GM19035 (cell line): ENCODE results near the gene ALG5.

ENCODE experiments used
- ATAC-seq: cut with Tn5 transposase; IDR thresholded peaks from one replicate; pipeline ENCODE4 v1.9.1; 2021; ENCODE audit not compliant: unreplicated experiment

The ALG5 gene

GRCh38 chr13:36979361-36980050, 19.6 kb downstream of the ALG5 start:
- ATAC-seq: no peak

GRCh38 chr13:36975172-36975571, 24.0 kb downstream of the ALG5 start:
- ATAC-seq: no peak

- peak; percentile 78 for ATAC-seq
Observed at GRCh38 chr13:36973621-36974295, 25.4 kb downstream of the ALG5 start.

GRCh38 chr13:36973009-36973408, 26.1 kb downstream of the ALG5 start:
- ATAC-seq: no peak

GRCh38 chr13:36966404-36966803, 32.7 kb downstream of the ALG5 start:
- no peak for ATAC-seq

GRCh38 chr13:36965767-36966166, 33.4 kb downstream of the ALG5 start:
- ATAC-seq: no peak

GRCh38 chr13:36959456-36960116, 39.6 kb downstream of the ALG5 start:
- ATAC-seq: no peak

GRCh38 chr13:36954542-36954941, 44.6 kb downstream of the ALG5 start:
- no peak for ATAC-seq

GRCh38 chr13:36950920-36951319, 48.2 kb downstream of the ALG5 start:
- ATAC-seq: no peak

GRCh38 chr13:36950330-36950729, 48.8 kb downstream of the ALG5 start:
- ATAC-seq: no peak

- ATAC-seq: no peak
Observed at GRCh38 chr13:36945078-36945477, 54.1 kb downstream of the ALG5 start.

- ATAC-seq: no peak
Observed at GRCh38 chr13:36925603-36926002, 73.5 kb downstream of the ALG5 start.

- no peak for ATAC-seq
Observed at GRCh38 chr13:36924001-36924400, 75.1 kb downstream of the ALG5 start.

GRCh38 chr13:36921631-36922301, 77.4 kb downstream of the ALG5 start:
- ATAC-seq: no peak

- no peak for ATAC-seq
Observed at GRCh38 chr13:36920616-36921185, 78.4 kb downstream of the ALG5 start.

- peak; percentile 77 for ATAC-seq
Observed at GRCh38 chr13:36919833-36920615, 79.1 kb downstream of the ALG5 start, which contains the start of gene SMAD9. SMAD9 (minus strand) TSS chr13:36920238; CDS start chr13:36879689, 40,549 bp downstream.

GRCh38 chr13:36919171-36919832, 79.8 kb downstream of the ALG5 start:
- ATAC-seq: peak; percentile 32

- no peak for ATAC-seq
Observed at GRCh38 chr13:36918246-36919131, 80.7 kb downstream of the ALG5 start.

- no peak for ATAC-seq
Observed at GRCh38 chr13:36917311-36917710, 81.8 kb downstream of the ALG5 start.
